ENCODE results near the gene TMEM86A. TPM values are rescaled to one million over a fixed set of nuclear protein-coding genes. Genes with fewer than 3 reads are reported as not detected.

Gene TMEM86A
- total RNA-seq, 2 donors from 2014 or later: 2.2 to 4.0 TPM

DNA sequence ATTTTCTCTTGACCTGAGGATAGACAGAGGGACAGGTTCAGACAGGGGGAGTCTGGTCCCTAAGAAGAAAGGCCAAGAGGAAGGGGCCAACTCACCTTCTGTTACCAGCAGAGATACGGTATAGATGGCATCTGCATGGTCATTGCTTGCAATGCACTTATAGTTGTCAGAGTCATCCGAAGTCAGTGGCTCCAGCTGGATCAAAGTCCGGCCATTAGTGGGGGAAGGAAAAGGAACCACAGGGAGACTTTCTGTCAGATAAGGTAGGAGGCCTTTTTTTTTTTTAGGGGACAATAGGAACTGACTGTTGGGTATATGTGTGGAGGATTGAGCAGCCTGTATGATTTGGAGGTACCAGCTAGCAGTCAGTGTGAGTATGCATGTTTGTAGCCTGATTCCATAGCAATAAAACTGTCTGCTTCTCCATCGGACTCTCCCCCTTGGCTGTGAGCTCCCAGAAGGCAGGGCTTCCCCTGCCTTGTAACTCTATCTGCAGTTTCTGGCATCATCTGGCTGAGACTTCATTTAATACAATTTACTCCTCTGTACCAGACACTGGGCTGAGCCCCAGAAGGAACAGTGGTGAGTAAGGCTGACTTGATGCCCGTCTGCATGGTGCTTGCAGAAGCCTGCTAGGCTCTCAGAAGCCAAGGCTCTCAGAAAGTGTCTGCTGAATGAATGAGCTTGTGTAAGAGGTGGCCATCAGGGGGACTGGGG lies 21.7 kb downstream of the TMEM86A start:
- DNase-seq (ENCODE audit: low spot score): no peak
- intact Hi-C loops (cut with DNase I): no loop called here

- intact Hi-C loops (cut with DNase I): no loop called here
Measured at GRCh38 chr11:18720808-18721560, 22.4 kb downstream of the TMEM86A start.

GRCh38 chr11:18721561-18722292 lies 23.1 kb downstream of the TMEM86A start:
- DNase-seq (ENCODE audit: low spot score): no peak
- intact Hi-C loops (cut with DNase I): no loop called here

More at GRCh38 chr11:18720808-18721560, 22.4 kb downstream of the TMEM86A start:
- DNase-seq (ENCODE audit: low spot score): peak; percentile 90

DNA sequence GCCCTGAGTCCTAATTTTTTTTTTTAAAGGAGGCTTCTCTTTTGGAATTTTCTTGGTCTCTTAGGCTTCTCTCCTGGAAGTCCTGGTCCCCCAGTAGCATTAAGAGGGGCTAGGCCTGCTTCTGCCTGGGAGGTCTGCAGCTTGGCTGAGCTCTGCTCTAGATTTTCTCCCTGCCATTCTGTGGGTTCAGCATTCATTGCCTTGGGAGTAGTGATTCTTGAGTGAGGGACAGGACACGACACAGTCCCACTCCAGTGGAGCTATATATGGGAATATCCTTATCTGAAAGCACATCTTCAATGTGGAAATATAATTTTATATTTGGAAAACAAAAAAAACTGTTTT lies 23.7 kb downstream of the TMEM86A start:
- intact Hi-C loops (cut with DNase I): no loop called here
- no peak for DNase-seq (ENCODE audit: low spot score)

DNA sequence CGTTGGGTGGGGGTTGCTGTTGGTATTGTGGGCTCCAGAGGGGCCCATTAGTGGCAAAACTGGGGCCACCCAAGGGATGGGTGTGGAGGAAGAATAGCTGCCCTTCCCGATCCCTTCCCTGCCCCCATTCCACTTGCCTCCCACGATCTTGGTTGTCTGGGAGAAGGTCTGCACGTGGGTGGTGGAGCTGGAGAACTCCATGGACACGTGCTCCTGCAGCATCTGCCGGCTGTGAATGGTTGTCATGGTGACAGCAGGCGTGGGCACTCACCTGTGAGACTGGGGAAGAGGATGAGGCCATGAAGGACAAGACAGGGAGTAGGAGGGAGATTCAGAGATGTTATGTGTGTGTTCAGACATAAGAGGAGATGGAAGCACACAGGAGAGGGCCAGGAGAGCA lies 25.4 kb downstream of the TMEM86A start:
- peak; percentile 50 for DNase-seq (ENCODE audit: low spot score)
- intact Hi-C loops (cut with DNase I): no loop called here

DNA sequence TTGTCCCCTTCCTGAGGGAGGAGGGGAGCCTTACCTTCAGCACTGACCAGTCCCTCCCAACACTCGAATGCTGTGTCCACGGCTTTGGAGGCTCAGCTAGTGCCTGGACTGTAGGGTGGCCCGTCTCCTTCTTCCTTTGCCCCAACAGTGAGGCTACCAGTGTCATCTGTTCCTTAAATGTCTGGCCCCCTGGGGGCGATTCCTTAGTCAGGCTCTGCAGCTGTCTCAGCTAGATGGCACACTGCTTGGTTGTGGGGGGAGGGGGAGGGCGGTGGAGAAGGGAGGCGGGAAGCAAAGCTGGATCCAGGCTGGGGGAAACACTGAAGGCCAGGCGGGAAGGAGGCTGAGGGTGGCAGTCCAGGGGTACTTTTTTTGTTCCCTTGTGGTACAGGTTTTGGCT lies 27.5 kb downstream of the TMEM86A start, which contains the start of gene IGSF22:
TSS of gene IGSF22 (minus strand) at position 149 of the 400 bp plus-strand sequence. CDS start 1,952 bp downstream, outside the sequence.
- DNase-seq (ENCODE audit: low spot score): peak; percentile 36
- intact Hi-C loops (cut with DNase I): no loop called here

DNA sequence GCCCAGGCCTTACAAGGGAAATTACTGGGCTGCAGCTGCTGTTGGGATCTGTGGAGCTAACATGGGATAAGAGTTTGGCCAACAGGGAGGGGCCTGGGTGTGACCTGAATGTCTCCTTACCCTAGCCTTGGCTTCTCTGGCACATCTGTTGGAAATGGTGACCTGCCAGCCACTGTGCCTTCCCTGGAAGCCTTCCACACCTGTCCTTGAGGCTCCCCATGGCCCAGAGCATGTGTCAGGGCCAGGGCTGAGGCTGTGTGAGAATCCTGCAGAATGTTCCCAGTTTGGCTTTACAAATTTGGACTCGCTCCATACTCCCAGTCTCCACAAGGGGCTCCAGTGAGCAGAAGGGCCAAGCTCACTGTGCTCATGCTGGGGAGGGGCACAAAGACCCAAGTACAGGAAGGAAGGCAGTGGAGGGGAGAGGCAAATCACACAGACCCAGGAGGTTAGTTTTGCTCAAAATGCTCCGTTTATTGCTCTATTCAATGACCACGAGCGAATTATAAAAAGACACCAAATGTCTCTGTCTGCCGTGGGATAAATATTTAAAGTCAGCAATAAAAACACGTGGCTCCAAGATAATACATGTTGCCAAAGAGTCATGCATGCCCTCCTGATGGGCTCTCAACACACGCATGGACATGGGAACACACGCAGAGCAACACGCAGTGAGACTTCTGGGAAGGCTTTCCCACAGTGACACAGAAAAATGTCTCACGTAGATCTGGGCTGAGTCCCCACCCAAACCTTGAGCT lies 29.1 kb downstream of the TMEM86A start:
- intact Hi-C loops (cut with DNase I): no loop called here
- no peak for DNase-seq (ENCODE audit: low spot score)

DNA sequence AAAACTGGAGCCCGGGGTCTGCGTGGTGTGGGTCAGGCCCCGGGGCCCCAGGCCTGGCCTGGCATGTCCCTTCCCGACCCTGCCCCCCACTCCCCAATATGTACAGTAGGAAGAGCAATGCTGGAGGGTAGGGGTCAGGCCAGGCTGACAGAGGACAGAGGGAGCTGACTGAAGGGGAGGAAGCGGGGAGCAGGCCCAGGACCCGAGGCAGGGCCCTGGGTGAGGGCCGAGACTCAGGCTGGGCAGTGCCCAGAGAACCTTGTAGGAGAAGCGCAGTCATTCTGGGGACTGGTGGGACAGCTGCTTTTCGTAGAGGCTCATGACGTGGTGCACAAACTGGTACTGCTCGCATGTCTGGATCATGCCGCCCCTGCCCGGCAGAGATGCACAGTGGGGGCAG lies 30.1 kb downstream of the TMEM86A start:
- intact Hi-C loops (cut with DNase I): no loop called here

DNA sequence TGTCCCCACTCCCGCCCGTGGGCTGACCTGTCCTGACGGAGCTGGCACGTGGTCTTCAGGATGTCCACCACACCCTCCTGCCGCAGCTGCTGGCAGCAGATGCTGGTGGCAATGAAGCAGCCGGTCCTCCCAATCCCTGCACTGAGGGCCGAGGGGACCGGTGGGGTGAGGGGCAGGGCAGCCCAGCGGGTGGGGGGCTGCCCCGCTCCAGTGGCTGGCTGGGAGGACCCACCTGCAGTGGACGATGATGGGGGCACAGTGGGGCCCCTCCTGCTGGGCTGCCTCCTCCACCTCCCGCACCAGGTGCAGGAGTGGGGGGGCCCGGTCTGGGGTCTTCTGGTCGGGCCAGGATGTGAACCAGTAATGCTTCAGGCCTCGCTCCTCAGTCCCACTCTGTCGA lies 30.8 kb downstream of the TMEM86A start:
- intact Hi-C loops (cut with DNase I): no loop called here
- DNase-seq (ENCODE audit: low spot score): no peak

More for the DNA sequence above, 30.1 kb downstream of the TMEM86A start:
- DNase-seq (ENCODE audit: low spot score): no peak

DNA sequence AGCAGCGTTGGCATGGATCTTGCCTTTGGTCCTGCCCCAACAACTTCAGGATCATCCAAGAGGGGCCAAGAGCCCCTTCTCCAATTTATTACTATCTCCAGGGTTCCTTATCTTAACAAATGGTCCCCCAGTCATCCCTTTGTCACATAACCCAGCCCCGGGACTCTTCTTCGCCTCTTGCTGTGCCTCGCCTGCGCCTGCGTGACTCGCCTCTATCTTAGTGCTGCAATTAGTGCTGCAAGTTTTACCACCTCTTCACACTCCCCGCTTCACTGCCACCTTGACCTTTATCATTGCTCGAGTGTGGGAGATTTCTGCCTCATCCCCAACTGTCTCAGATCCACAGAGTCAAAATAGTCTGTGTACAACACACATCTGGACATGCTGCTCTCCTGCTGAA lies 31.4 kb downstream of the TMEM86A start:
- intact Hi-C loops (cut with DNase I): no loop called here
- DNase-seq (ENCODE audit: low spot score): no peak

GRCh38 chr11:18731441-18731840 lies 32.9 kb downstream of the TMEM86A start:
- DNase-seq (ENCODE audit: low spot score): no peak
- intact Hi-C loops (cut with DNase I): no loop called here

GRCh38 chr11:18731949-18732821 lies 33.6 kb downstream of the TMEM86A start:
- intact Hi-C loops (cut with DNase I): no loop called here
- DNase-seq (ENCODE audit: low spot score): no peak

DNA sequence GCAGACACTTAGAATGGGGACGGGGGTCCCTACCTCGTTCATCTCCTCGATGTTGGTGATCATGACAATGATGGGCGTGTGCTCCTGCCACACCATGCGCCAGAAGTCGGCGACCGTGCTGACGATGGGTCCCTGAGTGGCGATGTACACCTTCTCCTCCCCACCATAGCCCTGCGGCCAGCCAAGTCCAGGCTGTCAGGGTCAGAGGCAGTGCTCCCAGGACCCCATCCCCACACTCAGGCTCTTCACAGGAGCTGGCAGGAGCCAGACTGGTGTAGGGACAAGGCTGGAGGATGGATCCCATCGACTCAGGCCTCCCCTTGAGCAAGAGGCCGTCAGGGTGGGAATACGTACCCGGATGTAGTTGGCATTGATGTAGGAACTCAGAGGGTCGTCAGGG lies 34.6 kb downstream of the TMEM86A start:
- intact Hi-C loops (cut with DNase I): no loop called here
- no peak for DNase-seq (ENCODE audit: low spot score)

DNA sequence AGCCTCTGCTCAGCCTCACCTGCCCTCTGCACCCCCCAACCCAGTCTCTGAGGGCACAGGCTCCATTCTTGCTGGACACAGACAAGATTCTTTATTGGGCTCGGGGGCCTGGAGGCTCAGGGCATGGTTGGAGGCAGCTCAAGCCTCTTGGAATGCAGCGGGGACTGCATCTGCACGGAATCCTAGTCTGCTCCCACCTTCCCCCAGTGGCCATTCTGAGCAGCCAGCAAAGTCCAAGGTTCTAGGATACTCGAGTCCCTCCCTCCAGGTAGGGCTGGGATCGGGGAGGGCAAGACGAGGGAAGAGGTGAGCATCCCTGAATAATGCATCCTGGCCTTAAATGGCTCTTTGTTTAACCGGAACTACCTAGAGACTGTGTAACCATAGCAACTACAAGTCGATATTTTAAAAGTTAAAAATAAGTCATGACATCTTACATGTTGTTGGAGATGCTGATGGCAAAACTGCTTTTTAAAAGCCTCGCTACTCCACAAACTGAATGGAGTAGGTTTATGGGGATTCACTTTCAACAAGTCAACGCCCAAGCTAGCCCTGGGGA lies 38.1 kb downstream of the TMEM86A start:
- DNase-seq (ENCODE audit: low spot score): no peak
- intact Hi-C loops (cut with DNase I): no loop called here

DNA sequence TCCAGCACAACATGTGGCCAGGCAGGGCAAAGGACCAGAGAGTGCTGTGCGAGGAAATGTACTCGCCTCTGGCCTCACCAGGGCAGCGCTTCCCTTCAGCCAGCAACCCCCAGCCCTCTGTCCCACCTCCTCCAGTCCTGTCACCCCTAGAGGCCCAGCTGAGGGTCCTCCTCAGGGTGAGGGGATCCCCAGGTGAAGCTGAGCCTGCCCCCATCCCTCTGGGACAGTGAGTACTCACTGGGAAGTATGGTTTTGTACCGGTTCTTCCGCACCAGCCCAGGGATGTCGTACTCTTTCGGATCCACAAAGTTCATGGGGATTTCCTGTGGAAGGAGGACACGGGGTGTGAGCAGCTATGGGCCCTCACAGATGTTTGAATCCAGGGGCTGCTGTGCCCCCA lies 39.1 kb downstream of the TMEM86A start:
- DNase-seq (ENCODE audit: low spot score): no peak
- intact Hi-C loops (cut with DNase I): no loop called here

DNA sequence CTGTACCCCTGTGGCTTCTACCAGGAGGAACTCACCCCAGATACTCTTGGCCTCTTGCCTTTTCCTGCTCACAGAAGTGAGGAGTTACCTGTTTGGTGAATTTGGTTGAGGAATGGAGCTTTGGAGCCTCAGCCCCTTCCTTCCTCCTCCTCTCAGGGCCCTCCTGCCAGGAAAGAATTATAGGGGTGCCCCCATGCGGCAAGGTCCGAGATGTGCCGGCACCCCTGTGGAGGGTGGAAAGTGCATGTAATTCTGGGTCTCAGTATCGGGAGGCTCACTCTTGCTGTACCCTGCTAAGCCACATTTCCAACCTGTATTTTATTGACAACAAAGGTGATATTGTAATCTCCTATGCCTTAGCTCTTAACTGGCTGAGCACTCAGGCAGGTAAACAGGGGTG lies 41.1 kb downstream of the TMEM86A start:
- no peak for DNase-seq (ENCODE audit: low spot score)
- intact Hi-C loops (cut with DNase I): no loop called here

GRCh38 chr11:18741783-18742182 lies 43.2 kb downstream of the TMEM86A start:
- DNase-seq (ENCODE audit: low spot score): no peak
- intact Hi-C loops (cut with DNase I): no loop called here

- intact Hi-C loops (cut with DNase I): no loop called here
- DNase-seq (ENCODE audit: low spot score): no peak
Measured at GRCh38 chr11:18743365-18743764, 44.8 kb downstream of the TMEM86A start.

All from posterior vena cava (tissue), 2 donors.